DOHH2 (cell line): ENCODE data around the gene NAT14.

Experiments
- CTCF ChIP-seq: fragments of 200-600 bp; sonication (generic); IDR thresholded peaks from one replicate; pipeline ENCODE4 v1.5.1; 2014; ENCODE audit warnings: antibody characterized with exemption, mild to moderate bottlenecking, low read depth, low read length; ENCODE audit not compliant: poor library complexity, severe bottlenecking
- EZH2phosphoT487 ChIP-seq: fragments of 200-600 bp; sonication (generic); IDR thresholded peaks from 2 replicates; pipeline ENCODE4 v1.6.1; 2017; ENCODE audit warnings: borderline replicate concordance, mild to moderate bottlenecking, antibody characterized with exemption, low read length, moderate library complexity, mixed read lengths

GRCh38 chr19:55494172-55494761 is 9.3 kb downstream of the NAT14 start:
- TF ChIP-seq CTCF (no peak), EZH2phosphoT487 (no peak)
